Measurements from ENCODE around the gene GPRC5C.

- TF ChIP-seq MAX (IDR thresholded peaks at IDR 0.05) (no peak), PRMT3 (CRISPR knock-in tag; IDR thresholded peaks at IDR 0.05; ENCODE audit: borderline replicate concordance, low read depth) (no peak), ZGPAT (CRISPR knock-in tag; IDR thresholded peaks at IDR 0.05) (no peak)
Observed at GRCh38 chr17:74394977-74395376, 36.9 kb upstream of the GPRC5C start.

Data from HepG2 (cell line).